Mesenchymal stem cell (in vitro differentiated cells and primary cell): ENCODE results near the gene KDM7A. TPM values are rescaled to one million over a fixed set of nuclear protein-coding genes. Genes with fewer than 3 reads are reported as not detected.

Experiments
- DNase-seq: peaks from one replicate; pipeline ENCODE4 v3.0.0-alpha.2; 2013
- H2AFZ ChIP-seq: one replicate; pipeline ENCODE4 v1.6.1; 2013; ENCODE audit warnings: low read depth, mild to moderate bottlenecking, control low read depth, inconsistent platforms, low read length, moderate library complexity
- H2AK5ac ChIP-seq: 2 replicates; pipeline ENCODE4 v1.6.1; 2013; ENCODE audit warnings: low read length, moderate library complexity, mild to moderate bottlenecking, inconsistent platforms; ENCODE audit not compliant: severe bottlenecking
- H2BK120ac ChIP-seq: one replicate; pipeline ENCODE4 v1.6.1; 2013; ENCODE audit warnings: low read depth, mild to moderate bottlenecking, inconsistent platforms, low read length, moderate library complexity
- H2BK12ac ChIP-seq, 2 experiments: one replicate each; pipeline ENCODE4 v1.6.1; 2013; ENCODE audit warnings: inconsistent platforms in 2 of 2, low read length in 2 of 2, mild to moderate bottlenecking in 2 of 2, moderate library complexity in 2 of 2, control low read depth in 1 of 2
- H2BK15ac ChIP-seq: one replicate; pipeline ENCODE4 v1.6.1; 2013; ENCODE audit warnings: mild to moderate bottlenecking, low read depth, inconsistent platforms; ENCODE audit not compliant: poor library complexity, severe bottlenecking
- H2BK5ac ChIP-seq: 2 replicates; pipeline ENCODE4 v1.6.1; 2013; ENCODE audit warnings: low read depth, mild to moderate bottlenecking, low read length, control low read depth, inconsistent platforms; ENCODE audit not compliant: poor library complexity, severe bottlenecking
- H3K14ac ChIP-seq, 2 experiments: one replicate each; pipeline ENCODE4 v1.6.1; 2013; ENCODE audit warnings: inconsistent platforms in 2 of 2, low read length in 2 of 2, control low read depth in 1 of 2, mild to moderate bottlenecking in 1 of 2, moderate library complexity in 1 of 2
- H3K18ac ChIP-seq, 2 experiments: one replicate each; pipeline ENCODE4 v1.6.1; 2013; ENCODE audit warnings: inconsistent platforms in 2 of 2, low read length in 2 of 2, control low read depth in 1 of 2, low read depth in 1 of 2, mild to moderate bottlenecking in 1 of 2
- H3K23ac ChIP-seq, 2 experiments: one replicate each; pipeline ENCODE4 v1.6.1; 2013; ENCODE audit warnings: inconsistent platforms in 2 of 2, low read length in 2 of 2, mild to moderate bottlenecking in 2 of 2, moderate library complexity in 2 of 2, control low read depth in 1 of 2
- H3K27ac ChIP-seq: 2 replicates; pipeline ENCODE4 v1.5.1; 2013; ENCODE audit warnings: mild to moderate bottlenecking, moderate library complexity, low read length, control low read depth, inconsistent platforms; ENCODE audit not compliant: poor library complexity, severe bottlenecking
- H3K27me3 ChIP-seq, 2 experiments: 2 replicates each; pipeline versions ENCODE4 v1.6.1 to v1.7.0; 2013; ENCODE audit warnings: low read length in 2 of 2, mild to moderate bottlenecking in 2 of 2, moderate library complexity in 2 of 2, control low read depth in 1 of 2, inconsistent platforms in 1 of 2; ENCODE audit not compliant: control insufficient read depth in 1 of 2, insufficient read depth in 1 of 2
- H3K36me3 ChIP-seq, 2 experiments: 2 replicates each; pipeline versions ENCODE4 v1.6.1 to v1.7.0; 2013; ENCODE audit warnings: low read length in 2 of 2, control low read depth in 1 of 2, inconsistent platforms in 1 of 2, low read depth in 1 of 2, mild to moderate bottlenecking in 1 of 2; ENCODE audit not compliant: insufficient read depth in 2 of 2, control insufficient read depth in 1 of 2
- H3K4ac ChIP-seq, 2 experiments: one replicate each; pipeline ENCODE4 v1.6.1; 2013; ENCODE audit warnings: inconsistent platforms in 2 of 2, low read length in 2 of 2, mild to moderate bottlenecking in 2 of 2, moderate library complexity in 2 of 2, control low read depth in 1 of 2, low read depth in 1 of 2
- H3K4me1 ChIP-seq: 2 replicates; pipeline ENCODE4 v1.6.1; 2013; ENCODE audit warnings: low read depth, low read length, control low read depth; ENCODE audit not compliant: control insufficient read depth, insufficient read depth
- H3K4me2 ChIP-seq: 2 replicates; pipeline ENCODE4 v1.6.1; 2013; ENCODE audit warnings: low read length, mild to moderate bottlenecking, inconsistent platforms; ENCODE audit not compliant: poor library complexity, severe bottlenecking
- H3K4me3 ChIP-seq, 2 experiments: 2 replicates each; pipeline versions ENCODE4 v1.5.1 to v1.7.0; 2013; ENCODE audit warnings: low read length in 2 of 2, mild to moderate bottlenecking in 2 of 2, control low read depth in 1 of 2, low read depth in 1 of 2; ENCODE audit not compliant: insufficient read depth in 1 of 2
- H3K79me1 ChIP-seq: replicated peaks from 2 replicates; pipeline ENCODE4 v1.6.1; 2013; ENCODE audit warnings: mild to moderate bottlenecking, control low read depth, low read length, inconsistent platforms; ENCODE audit not compliant: poor library complexity, severe bottlenecking
- H3K9ac ChIP-seq: 2 replicates; pipeline ENCODE4 v1.7.0; 2013; ENCODE audit warnings: mild to moderate bottlenecking, low read length, moderate library complexity
- H3K9me3 ChIP-seq: 2 replicates; pipeline ENCODE4 v1.7.0; 2013; ENCODE audit warnings: mild to moderate bottlenecking, low read length; ENCODE audit not compliant: control insufficient read depth
- H4K8ac ChIP-seq: one replicate; pipeline ENCODE4 v1.6.1; 2013; ENCODE audit warnings: inconsistent platforms, mild to moderate bottlenecking, low read length, moderate library complexity
- H4K91ac ChIP-seq: one replicate; pipeline ENCODE4 v1.6.1; 2013; ENCODE audit warnings: mild to moderate bottlenecking, low read length, inconsistent platforms
- WGBS: methylation state at CpG from one replicate; pipeline ENCODE4 v1.1.7; 2013; ENCODE audit warnings: mixed read lengths; 5-methylcytosine and 5-hydroxymethylcytosine counted together
- polyA plus RNA-seq, 2 experiments: library from polyadenylated mRNA; stranded (reverse); fragments of 200-250 nt; gene quantifications; one replicate each; pipeline ENCODE4 v1.2.3, GENCODE V29; 2013

Gene KDM7A, protein sequence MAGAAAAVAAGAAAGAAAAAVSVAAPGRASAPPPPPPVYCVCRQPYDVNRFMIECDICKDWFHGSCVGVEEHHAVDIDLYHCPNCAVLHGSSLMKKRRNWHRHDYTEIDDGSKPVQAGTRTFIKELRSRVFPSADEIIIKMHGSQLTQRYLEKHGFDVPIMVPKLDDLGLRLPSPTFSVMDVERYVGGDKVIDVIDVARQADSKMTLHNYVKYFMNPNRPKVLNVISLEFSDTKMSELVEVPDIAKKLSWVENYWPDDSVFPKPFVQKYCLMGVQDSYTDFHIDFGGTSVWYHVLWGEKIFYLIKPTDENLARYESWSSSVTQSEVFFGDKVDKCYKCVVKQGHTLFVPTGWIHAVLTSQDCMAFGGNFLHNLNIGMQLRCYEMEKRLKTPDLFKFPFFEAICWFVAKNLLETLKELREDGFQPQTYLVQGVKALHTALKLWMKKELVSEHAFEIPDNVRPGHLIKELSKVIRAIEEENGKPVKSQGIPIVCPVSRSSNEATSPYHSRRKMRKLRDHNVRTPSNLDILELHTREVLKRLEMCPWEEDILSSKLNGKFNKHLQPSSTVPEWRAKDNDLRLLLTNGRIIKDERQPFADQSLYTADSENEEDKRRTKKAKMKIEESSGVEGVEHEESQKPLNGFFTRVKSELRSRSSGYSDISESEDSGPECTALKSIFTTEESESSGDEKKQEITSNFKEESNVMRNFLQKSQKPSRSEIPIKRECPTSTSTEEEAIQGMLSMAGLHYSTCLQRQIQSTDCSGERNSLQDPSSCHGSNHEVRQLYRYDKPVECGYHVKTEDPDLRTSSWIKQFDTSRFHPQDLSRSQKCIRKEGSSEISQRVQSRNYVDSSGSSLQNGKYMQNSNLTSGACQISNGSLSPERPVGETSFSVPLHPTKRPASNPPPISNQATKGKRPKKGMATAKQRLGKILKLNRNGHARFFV
- 1.7 TPM for polyA plus RNA-seq (2013, experiment 1 of 2)
- 1.5 TPM for polyA plus RNA-seq (2013, experiment 2 of 2)

DNA sequence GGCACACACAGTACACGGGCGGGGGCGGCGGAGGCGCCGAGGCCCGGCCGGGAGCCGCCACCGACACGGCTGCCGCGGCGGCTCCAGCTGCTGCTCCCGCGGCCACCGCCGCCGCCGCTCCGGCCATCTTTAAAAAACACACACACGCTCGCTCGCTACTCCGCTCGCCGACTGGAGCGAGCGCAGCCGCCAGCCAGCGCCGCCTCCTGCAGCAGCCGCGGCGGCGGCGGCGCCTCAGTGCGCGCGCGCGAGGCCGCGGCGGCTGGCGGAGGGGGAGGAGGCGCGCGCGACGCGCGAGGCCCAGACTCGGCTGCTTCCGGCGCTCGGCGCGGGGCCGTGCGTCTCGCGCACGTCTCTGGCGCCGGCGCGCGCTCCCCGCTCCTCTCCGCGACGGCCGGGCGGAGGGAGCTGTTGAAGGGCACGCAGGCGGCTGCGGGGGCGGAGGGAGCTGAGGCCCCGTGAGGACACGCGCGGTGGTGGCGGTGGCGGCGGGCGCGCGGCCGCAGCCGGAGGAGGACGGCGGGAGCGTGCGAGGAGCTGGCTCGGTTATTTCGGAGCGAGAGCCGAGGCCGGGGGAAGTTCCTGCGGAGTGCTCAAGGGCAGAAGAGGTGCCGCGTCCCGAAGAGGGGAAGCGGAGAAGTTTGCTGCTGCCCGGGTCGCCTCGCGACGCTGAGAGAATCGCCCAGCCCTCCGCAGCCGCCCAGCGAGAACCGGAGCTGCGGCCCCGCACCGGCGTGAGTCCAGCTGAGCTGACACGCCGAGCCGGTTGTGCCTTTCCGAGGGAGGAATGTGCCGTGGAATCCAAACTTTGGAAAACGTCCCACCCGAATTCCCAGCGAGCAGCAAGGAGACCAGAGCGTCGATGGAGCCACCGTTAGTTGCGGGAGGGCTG, at the start of gene KDM7A:
TSS of gene KDM7A (minus strand) at position 173 of the 892 bp plus-strand sequence. CDS start at position 127, 46 bp downstream.
- Histone ChIP-seq H3K4me2 (peak within 1 kb of the TSS; percentile 100), H3K4ac (peak within 1 kb of the TSS in 1 of 2 experiments; percentile 84), H3K4me3 (peak within 1 kb of the TSS; percentile 81 to 94), H2AK5ac (no peak within 1 kb of the TSS), H3K23ac (peak within 1 kb of the TSS in 1 of 2 experiments; percentile 24), H3K9ac (peak within 1 kb of the TSS; percentile 97), H3K14ac (peak within 1 kb of the TSS in 1 of 2 experiments; percentile 91), H3K27me3 (peaks cover 0 to 20% of the 10 kb centered on the region in 2 experiments), H2BK15ac (peak within 1 kb of the TSS; percentile 80), H4K91ac (peak within 1 kb of the TSS; percentile 61), H4K8ac (peak within 1 kb of the TSS; percentile 72), H3K79me1 (peaks cover 6% of the 10 kb centered on the region), H3K36me3 (peaks cover 0 to 3% of the 10 kb centered on the region in 2 experiments), H3K18ac (peak within 1 kb of the TSS; percentile 84 to 92), H3K27ac (peak within 1 kb of the TSS; percentile 54), H3K4me1 (no peaks in the 10 kb centered on the region), H2AFZ (peak within 1 kb of the TSS; percentile 53), H2BK12ac (peak within 1 kb of the TSS in 1 of 2 experiments; percentile 63), H2BK5ac (peak within 1 kb of the TSS; percentile 57), H3K9me3 (no peaks in the 10 kb centered on the region), H2BK120ac (peak within 1 kb of the TSS; percentile 73)
- peak; percentile 91 for DNase-seq
- under 1% methylated on average over 111 of the region's 132 CpGs for WGBS

DNA sequence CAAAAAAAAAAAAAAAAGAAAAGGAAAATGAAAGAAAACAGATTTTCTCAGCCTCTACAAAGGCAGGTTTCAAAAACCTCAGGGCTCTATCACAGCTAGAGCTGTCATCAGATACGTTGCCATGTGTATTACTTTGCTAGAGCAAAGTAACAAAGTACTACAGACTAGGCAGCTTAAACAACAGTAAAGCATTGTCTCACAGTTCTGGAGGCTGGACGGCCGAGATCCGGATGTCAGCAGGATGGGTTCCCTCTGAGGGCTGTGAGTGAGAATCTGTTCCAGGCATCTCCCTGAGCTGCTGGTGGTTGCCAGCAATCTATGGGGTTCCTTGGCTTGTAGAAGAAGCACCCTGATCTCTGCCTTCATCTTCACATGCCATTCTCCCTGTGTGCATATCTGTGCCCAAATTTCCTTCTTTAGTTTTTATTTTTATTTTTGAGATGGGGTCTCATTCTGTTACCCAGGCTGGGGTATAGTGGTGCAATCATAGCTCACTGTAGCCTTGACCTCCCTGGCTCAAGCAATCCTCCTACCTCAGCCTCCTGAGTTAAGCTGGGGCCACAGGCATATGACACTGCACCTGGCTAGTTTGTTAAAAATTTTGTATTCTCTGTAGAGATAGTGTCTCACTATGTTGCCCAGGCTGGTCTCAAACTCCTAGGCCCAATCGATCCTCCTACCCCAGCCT, 48.9 kb upstream of the KDM7A start:
- Histone ChIP-seq H3K36me3 (no peaks in the 10 kb centered on the region), H2BK120ac (no peak overlapping the region), H3K4me3 (no peak overlapping the region), H3K23ac (no peak overlapping the region), H2BK12ac (no peak overlapping the region), H3K27ac (no peak overlapping the region), H2BK15ac (no peak overlapping the region), H3K4me1 (peaks cover 11% of the 10 kb centered on the region), H3K18ac (no peak overlapping the region), H3K4ac (no peak overlapping the region), H3K9ac (no peak overlapping the region), H4K91ac (no peak overlapping the region), H2BK5ac (no peak overlapping the region), H3K79me1 (no peaks in the 10 kb centered on the region), H3K4me2 (no peak overlapping the region), H3K14ac (no peak overlapping the region), H2AK5ac (no peak overlapping the region), H3K9me3 (no peaks in the 10 kb centered on the region), H3K27me3 (peaks cover 19 to 61% of the 10 kb centered on the region in 2 experiments), H2AFZ (no peak overlapping the region), H4K8ac (no peak overlapping the region)
- no peak for DNase-seq
- WGBS: 81% methylated on average over 5 of the region's 5 CpGs

DNA sequence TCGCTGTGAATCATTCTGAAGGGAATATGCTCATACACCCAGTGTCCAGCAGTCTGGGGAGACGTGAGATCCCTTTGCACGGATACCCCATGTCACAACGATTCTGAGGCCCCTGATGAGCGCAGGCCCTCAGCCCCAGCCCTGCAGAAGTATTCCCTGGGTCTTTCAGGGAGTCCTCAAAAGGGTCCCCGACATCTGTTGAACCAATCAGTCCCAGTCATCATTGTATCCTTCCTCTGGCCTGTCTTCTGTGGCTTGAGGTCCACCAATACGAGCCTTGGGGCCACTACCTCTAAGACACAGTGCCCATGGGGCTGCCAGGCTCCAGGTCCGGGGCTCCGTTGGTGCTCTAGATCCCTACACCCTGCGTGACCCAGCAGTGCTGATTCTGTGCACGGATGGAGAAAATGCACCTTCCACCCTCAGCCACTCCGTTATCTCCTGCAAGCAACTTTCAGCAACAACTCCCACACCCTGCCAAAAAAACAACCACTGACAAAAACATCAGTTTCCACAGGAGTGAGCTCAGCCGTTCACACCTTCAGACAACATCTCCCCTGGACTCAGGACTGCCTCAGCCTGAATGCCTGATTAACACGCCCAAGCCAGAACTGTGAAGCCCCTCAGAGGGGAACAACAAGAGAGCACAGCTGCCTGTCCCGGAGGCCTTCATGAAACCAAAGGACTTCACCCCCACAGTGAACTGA, 46.9 kb upstream of the KDM7A start:
- H3K23ac ChIP-seq: no peak overlapping the region
- no peak overlapping the region for H2BK15ac ChIP-seq
- H3K36me3 ChIP-seq: no peaks in the 10 kb centered on the region
- no peak for DNase-seq
- H4K91ac ChIP-seq: no peak overlapping the region
- WGBS: 84% methylated on average over 15 of the region's 15 CpGs
- H3K4ac ChIP-seq: no peak overlapping the region
- H3K27me3 ChIP-seq: peaks cover 10 to 45% of the 10 kb centered on the region in 2 experiments
- H2BK5ac ChIP-seq: no peak overlapping the region
- H3K4me1 ChIP-seq: no peaks in the 10 kb centered on the region
- H3K4me3 ChIP-seq: no peak overlapping the region
- H3K14ac ChIP-seq: no peak overlapping the region
- H3K9me3 ChIP-seq: no peaks in the 10 kb centered on the region
- H2BK120ac ChIP-seq: no peak overlapping the region
- H3K79me1 ChIP-seq: no peaks in the 10 kb centered on the region
- no peak overlapping the region for H2AFZ ChIP-seq
- no peak overlapping the region for H3K18ac ChIP-seq
- H2BK12ac ChIP-seq: no peak overlapping the region
- H3K4me2 ChIP-seq: no peak overlapping the region
- H2AK5ac ChIP-seq: no peak overlapping the region
- no peak overlapping the region for H4K8ac ChIP-seq
- no peak overlapping the region for H3K9ac ChIP-seq
- no peak overlapping the region for H3K27ac ChIP-seq
